ENCODE results near the gene PARD3.
"Not testable (repeated sequence)": the region's sequence is repeated elsewhere in the genome, so short reads cannot be mapped to it uniquely, and the experiment has no call there.

The PARD3 gene

DNA sequence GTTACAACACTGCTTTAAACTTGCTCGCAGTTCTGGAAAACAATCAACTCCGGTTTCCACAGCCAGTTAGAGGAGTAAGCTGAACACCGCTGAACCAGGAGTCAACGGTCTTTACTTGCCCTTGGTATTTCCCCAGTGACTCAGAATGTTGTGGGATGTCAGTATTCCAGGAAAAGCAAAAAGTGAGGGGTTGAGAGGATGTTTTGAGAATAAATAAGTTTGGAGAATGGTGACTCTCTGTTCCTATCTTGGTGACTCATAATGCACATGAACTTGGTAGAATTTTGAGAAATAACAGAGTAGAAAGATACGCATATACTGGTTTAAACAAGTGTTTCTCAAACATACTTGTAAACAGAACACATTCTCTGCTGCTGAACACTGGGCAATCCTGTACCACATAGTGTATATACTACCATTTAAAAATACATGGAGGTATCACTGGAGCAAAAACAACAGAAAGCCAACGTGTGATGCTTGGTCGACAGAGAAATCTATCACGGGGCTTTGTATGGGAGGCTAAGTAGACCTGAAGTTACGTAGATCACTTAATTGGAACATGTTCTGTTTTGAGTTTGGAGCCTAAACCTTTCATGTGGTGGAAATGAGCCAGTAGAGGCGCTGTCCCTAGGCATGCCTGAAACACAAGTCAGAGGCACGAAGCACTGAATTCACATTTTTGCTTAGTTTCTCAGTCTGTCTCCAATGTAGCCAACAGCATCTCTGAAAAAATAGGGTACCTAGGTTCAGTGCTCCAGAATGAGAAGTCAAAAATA lies 534.3 kb downstream of the PARD3 start:
- no peak for DNase-seq

DNA sequence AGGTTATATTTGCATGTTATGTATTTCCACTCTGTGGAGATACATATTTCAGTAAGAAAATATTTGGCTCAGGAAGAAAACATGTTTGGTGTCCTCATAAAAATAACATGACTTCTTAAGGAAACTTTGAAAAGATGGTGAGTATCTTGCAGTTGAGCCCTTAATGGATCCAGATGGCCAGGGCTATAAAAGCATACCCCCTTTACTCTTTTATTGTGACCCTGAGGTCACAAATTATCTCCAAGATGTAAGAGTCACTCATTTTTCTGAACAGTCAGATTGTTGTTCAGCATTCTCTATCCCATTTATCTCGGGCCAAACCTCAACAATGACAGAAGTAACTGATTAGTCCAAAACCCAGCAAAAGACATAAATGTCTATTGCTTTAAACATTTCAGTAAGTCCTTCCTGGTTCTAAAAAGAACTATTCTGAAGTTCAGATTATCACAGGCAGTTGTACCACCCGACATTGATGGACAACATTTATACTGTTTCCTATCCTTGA lies 539.4 kb downstream of the PARD3 start:
- DNase-seq: no peak

DNA sequence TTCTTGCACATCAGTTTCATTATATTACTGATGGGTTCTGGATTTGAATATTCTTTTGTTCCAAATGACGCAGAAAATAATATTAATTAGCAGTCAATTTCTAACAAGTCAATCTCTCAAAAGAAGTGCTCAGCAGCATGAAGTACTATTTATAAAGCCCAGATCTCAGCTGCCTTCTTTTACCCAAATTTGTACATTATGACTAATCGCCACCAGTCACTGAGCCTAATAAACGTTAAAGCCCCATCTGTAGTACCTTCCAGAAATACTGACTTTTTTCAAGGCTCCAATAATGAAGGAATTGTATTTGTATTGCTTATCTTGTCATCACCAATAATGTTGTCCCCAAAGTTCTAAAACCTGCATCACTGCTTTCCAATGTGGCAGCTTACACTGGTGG lies 540.2 kb downstream of the PARD3 start:
- DNase-seq: no peak

DNA sequence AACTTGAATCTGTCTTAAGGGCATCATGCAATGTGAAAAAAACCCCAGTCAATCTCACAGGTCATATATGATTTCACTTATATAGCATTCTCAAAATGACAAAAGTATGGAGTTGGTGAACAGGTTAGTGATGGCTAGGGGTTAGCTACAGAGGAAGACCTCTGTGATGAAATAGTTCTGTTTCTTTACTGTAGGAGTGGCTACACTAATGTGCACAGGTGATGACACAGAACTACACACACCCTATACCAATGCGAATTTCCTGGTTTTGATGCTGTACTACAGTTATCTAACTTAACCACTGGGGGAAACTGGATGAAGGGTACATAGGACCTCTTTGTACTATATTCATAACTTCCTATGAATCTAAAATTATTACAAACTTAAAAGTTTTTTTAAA lies 541.8 kb downstream of the PARD3 start:
- DNase-seq: no peak

DNA sequence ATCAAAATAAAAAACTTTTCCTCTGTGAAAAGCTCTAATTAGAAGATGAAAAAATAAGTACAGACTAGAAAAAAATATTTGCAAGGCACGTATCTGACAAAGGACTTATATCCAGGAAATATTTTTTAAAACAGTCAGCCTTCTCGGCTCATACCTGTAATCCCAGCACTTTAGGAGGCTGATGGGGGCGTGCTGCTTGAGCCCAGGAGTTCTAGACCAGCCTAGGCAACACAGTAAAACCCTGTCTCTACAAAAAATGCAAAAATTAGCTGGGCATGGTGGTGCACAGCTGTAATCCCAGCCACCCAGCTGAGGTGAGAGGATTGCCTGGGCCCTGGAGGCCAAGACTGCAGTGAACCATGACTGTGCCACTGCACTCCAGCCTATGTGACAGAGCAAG lies 542.8 kb downstream of the PARD3 start:
- DNase-seq: no peak

DNA sequence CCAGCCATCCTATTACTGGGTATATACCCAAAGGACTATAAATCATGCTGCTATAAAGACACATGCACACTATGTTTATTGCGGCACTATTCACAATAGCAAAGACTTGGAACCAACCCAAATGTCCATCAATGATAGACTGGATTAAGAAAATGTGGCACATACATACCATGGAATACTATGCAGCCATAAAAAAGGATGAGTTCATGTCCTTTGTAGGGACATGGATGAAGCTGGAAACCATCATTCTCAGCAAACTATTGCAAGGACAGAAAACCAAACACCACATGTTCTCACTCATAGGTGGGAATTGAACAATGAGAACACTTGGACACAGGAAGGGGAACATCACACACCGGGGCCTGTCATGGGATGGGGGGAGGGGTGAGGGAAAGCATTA lies 546.7 kb downstream of the PARD3 start:
- DNase-seq: not testable (repeated sequence)

DNA sequence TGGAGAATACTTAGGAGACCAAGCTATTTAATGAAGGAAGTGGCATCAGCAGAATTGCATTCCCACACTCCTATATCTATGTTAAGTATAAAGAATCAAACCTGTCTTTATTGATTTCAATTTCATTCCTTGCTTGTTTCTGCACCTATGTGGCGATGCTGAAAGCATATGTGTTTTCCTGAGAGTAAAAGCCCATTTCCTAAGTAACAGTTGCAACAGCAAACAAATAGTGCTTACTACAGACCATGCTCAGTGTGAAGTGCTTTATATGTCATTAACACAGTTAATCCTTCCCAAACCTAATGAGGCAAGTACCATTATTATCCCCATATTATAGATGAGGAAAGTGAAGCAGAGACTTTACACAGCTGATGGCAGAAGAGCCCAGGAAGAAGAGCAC lies 552.1 kb downstream of the PARD3 start:
- DNase-seq: no peak

DNA sequence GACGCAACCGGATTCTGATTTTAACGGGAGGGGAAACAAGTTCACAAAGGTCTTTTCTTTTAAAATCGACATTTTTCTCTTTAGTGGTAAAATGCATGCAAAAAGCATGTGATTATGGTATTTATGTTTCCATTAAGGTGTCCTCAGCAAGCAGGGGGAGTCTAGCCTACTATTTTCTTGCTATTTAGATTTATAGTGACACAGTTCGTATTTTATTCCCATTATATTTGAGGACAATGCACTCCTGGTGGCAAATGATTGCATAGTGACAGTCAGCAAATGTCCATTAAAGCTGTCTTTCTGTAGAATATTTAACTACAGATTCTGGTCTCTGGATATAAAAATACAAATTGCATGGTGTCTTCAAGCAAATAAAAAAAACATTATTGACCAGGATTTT lies 554.2 kb downstream of the PARD3 start:
- no peak for DNase-seq

DNA sequence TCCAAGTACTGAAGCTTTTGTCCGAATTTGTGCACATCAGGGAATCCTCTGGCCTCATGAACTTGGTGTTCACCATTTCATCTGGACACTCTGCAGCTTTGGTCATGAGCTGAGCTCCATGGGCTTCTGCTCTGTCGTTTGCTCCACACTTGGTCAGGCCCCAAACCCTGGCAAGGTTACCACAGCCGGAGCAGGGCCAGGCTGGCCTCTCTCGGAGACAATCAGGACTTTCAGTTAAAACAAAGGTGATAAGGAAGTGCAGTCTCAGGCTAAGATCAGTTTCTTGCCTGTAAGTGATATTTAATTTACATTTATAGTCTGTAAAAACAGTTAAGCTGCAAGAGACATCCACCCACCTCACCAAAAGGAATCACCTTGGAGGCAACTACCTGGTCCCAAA lies 558.9 kb downstream of the PARD3 start:
- DNase-seq: no peak

DNA sequence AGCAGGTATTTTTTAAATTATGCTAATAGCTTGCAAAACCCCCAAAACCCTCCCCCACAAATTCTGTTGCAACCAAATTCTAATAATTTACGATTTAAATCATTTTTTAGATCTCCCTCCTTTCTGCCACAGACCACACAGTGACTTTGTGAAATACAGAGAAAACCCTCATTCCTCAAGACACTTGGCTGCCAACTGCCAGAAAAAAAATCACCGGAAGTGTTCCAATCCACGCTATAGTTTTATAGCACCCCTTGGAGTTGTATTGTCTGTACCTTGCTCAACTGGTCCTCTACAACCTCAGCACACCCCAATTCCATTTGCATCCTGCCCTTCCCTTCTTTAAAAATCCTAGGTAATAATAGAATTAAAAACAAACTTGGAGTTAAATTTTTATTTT lies 560.1 kb downstream of the PARD3 start:
- no peak for DNase-seq

DNA sequence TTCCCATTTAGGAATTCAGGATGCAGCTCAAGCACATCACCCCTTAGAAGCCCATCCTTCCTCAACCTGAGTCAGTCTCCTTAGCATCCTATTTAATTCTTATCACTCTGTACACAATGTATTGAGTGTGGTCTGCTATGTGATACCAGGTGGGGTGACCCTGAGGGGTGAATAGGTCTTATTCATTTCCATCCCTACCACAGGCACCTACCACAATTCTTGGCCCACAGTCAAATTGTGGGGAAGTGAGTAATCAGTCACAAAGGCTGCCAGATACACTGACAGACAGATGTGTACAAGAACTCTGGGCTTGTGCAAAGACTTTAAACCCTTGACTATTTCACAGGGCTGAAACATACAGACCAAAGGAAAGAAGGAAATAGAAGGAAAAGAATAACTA lies 560.5 kb downstream of the PARD3 start:
- DNase-seq: no peak

DNA sequence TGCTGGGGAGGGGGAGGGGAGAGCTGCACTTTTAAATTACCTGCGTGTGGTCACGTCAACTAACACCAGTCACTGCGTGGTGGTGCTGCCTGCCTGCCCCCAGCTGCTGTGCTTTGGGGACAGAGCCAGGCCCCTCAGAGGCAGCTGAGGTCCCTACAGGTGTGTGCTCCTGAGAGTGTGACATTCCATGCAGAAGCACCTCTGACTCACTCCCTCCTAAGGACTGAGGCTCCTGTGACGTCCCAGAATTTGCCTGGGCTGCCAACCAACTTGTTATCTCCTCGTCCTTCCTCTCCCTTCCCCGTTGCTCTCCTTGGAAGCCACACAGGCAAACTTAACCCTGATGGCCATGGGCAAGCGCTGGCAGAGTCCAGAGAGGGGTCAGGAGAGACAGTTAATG lies 563.0 kb downstream of the PARD3 start:
- no peak for DNase-seq

DNA sequence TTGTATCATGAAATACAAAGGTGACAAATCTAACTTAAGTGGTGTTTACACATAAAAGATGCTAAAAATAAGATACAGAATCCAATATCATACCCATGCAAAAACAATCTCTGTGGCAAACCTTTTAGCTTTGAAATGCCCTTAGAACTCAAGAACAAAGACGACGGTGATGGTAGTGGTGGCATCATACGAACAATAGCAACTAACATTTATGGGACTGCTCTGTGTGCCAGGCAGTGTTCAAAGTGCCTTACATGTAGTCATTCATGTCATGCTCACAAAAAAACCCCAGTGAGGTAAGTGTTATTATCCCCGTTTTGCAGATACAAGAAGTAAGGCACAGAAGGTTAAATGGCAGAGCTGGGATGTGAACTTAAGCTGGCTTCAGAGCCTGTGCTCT lies 563.9 kb downstream of the PARD3 start:
- no peak for DNase-seq

DNA sequence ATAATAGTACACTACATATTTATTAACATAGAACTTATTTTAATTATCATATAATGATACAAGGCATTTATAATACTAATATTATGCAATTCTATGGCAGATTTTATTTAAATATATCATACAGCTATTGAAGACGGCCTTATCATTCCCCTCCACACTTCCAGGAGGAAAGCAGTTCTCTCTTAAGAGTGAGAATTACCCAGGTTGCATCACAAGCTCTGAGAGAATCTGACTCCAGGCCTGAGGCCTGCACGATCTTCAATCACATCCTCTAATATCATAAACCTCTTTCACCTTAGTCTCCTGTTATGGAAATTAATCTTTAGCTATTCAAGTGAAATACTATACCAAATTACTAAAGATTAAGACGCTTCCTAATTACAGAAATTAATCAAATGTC lies 564.4 kb downstream of the PARD3 start:
- no peak for DNase-seq

DNA sequence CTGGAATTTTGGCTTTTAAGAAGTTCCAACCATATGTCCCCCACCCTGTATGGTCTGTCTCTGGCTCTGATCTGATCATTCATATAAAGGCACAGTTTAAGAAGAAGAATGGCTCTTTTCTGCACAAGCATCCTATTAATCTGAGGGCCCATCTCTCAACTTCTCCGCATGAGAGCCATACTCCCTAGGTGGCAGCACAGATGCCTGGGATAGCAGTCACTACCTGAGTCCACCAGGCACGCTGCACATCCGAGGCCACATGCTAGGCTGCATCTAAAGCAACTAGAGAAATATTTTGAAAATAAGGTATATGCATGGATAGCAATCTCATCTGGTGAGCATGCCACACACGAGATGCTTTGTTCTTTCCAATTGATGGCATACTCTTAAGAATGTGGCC lies 565.5 kb downstream of the PARD3 start:
- DNase-seq: no peak

DNA sequence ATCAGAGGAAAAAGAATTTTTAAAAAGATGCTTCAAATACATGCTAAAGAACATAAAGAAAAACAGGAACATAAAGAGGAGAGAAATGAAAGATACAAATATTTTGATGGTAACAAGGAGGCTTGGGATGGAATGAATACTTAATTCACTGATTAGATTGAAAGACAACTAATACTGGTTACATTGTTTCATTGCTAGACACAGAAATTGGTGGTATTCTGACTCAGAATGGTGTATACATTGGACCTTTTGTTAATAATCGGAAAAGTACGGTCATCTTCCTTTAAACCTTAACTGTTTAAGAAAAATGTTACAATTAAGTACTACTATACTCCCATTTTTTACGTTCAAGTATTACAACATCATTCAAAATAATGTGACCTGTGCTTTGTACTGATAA lies 567.5 kb downstream of the PARD3 start:
- no peak for DNase-seq

DNA sequence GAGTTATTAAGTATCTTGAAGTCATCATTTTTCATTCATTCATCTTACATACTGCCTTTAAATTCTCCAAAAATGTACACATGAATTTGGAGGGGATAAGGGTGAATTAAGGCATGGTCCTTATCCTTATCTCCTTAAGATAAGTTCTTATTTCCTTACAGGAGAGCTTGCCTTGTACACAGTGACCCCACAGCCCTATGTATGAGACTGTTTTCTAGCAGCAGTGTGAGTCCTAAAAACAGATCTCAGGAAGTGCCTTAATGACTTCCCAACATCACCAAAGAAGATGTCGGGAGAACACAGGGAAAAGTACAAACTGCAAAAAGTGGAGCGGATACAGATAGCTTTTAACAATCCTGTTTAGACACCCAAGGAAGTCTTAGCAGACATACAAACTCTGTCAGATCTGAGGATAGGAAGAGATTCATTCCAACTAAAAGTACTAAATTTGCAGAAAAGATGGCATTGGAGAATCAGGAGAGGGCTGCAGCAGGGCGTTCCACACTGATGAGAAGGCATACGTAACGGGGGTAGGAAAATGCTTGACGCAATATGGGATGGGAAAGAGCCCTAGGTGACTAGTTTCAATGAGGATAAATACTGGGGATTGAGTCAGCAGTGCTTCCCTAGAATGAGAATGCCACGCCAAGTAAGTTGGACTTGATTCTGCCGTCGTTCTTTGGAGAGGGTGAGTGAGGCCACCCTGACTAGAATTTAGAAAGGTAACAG lies 570.2 kb downstream of the PARD3 start:
- no peak for DNase-seq

DNA sequence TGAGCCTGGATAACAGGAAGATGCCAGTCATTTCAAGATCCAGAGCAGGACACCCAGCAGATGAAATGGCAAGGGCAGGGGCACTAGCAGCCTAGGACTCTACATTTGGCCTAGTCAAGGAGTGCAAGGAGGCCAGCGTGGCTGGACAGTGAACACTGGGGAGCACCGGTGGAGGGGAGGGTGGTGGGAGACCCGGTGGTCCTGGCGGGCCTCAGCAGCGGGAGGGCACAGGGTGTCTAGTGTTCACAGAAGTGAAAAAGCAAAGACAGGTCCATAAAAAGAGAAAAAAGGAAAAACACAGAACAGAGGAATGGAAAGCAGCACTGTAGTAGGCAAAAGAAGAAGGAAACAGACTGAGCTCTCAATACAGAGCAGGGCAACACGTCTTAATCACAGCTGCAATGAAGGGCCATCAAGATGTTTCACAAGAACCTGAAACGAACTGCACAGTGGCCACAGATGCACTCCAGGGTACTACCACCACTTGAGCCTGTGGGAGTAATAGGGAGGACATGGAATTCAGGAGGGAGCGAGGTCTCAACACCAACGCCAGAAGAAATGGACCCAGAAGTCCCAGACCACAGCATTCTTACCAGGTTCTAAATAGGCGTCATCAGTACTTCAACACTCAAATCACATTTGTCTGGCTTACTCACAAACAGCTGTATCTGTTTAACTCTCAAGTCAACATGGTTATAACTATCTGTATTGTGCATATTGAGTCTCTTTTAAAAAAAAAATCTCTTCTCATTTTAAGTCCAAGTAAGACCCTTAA lies 573.7 kb downstream of the PARD3 start:
- DNase-seq: no peak

DNA sequence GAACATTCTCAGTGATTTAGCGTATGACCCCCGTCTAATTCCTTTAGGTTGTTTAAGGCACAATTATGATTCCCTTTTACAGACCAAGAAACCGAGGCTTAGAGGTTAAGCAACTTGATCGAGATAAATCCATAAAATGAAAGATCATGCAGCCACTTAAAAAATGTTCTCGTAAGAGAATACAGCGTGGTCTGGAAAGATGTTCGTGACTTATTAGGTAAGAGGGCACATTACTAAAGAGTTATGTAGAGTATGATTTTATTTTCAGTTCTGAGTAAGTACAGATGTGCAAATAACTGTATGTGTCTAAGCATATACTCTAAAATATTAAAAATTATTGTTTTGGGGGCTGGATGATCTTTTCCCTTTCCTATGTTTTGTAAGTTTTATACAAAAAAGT lies 575.1 kb downstream of the PARD3 start:
- no peak for DNase-seq

DNA sequence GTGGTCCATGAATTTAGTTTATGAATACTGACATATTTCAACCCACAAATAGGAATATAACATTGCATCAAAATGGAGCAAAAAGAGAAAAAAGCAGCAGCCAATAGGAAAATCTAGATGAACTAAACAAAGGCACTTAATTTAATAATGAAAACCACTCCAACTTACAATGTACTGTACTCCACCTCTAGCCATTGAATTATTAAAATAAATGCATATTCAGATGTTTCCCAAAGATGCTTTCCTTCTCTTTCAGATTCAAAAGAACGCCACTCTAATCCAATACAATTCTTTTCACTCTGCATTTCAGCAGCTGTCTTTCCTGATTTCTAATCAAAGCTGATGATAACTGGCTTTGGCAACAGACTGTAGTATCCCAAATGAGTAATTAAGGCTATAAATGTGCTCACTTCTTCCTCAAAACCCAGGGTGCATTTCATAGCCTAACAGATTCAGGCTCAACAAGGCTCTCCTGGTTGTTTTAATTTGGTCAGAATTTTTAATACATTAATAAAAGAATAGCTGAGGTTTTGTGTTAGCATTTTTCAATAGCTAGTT lies 577.1 kb downstream of the PARD3 start:
- DNase-seq: no peak

DNA sequence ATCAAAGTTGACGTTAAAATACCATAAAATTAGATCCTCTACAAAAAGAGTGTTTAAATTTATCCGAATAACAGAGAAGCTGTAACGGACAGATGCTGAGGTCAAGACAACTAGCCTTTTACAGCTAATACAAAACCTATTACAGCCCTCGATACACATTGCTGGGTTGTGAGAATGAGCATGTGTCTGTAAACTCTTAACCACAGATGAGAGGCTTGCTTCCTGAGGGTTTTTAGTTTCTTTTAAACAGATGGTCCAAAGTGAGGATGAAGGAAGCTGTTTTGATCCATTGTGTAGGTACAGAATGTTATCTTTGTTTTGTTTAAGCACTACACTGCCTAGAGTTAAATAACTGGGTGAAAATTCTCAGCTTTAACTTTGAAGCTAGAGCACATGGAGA lies 578.2 kb downstream of the PARD3 start:
- no peak for DNase-seq

DNA sequence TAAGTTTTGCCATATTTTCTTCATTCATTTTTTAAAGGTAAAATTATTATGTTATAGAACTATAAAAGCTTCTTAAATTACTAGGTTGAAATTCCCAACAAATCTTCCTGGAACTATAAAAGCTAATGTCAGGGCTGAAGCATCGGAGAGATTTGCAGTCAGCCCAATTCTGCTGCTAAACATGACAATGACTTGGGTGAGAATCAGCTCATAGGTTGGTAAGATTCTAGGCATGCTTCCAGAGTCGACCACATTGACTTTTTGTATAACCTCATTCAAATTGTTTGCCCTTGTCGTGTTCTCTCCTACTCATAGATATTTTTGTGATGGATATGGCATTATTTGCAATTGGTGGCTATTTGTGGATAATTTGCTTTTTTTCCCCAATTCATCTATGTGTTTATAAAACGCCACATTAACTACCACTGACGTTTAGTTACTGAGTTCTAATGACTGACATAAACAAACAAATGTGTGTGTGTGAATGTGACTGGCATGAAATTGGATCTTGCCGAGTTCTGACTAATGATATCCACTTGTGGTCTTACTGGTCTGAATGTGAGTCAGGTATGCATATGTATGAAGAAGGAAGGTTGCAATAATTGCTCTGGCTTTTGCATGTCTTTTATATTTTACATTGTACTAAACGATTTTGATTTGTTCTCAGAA lies 579.8 kb downstream of the PARD3 start:
- DNase-seq: no peak

DNA sequence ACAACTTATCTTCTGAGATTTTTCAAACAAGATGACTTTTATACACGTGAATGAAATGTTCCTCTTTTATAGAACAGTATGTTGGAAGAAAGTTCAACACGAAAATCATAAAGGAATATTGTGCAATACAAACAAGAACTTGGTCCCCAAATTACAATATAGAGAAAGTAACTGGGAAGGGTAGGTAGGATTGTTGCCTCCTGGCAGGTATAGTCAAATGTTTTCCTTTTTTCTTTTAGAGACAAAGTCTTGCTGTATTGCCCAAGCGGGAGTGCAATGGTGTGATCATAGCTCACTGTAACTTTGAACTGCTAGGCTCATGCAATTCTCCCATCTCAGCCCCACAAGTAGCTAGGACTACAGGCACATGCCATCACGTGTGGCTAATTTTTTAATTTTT lies 582.6 kb downstream of the PARD3 start:
- no peak for DNase-seq

Measured in NCI-H446 treated with DMSO at 0.1 percent for 48 hours (cell line).